ENCODE results near the gene RAC2.

- TF ChIP-seq CTCF (conservative IDR thresholded peaks at IDR 0.05) (no peak), ZFX (IDR thresholded peaks at IDR 0.05) (no peak)
These were observed 43.5 kb upstream of the RAC2 start for GRCh38 chr22:37287550-37287951.

Data from C4-2B (cell line).